ENCODE results near the gene RPS8.

GRCh38 chr1:44730741-44731512 is 44.4 kb upstream of the RPS8 start, which contains the start of gene RNU5D-1:
- TF ChIP-seq CTCF (IDR thresholded peaks at IDR 0.05; ENCODE audit: low read depth, low read length) (peak; percentile 82), POLR2A (IDR thresholded peaks at IDR 0.05; ENCODE audit: extremely low read depth, insufficient read length) (peak; percentile 98), MYC (IDR thresholded peaks at IDR 0.05; ENCODE audit: low read depth, low read length) (peak; percentile 9; the same call in 1 of the 2 replicates)
- TF ChIP-seq, protein P1, sequence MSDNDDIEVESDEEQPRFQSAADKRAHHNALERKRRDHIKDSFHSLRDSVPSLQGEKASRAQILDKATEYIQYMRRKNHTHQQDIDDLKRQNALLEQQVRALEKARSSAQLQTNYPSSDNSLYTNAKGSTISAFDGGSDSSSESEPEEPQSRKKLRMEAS (IDR thresholded peaks at IDR 0.05; ENCODE audit: low read depth, low read length) = no peak
